IMR-90 (cell line): ENCODE data around the gene DPH3. TPM values are rescaled to one million over a fixed set of nuclear protein-coding genes. Genes with fewer than 3 reads are reported as not detected.

Source experiments
- ATAC-seq: fragments of 200-7000 bp; cut with Tn5 transposase; 2 replicates; pipeline ENCODE4 v1.9.1; 2020; ENCODE audit warnings: low read depth, mild to moderate bottlenecking, moderate library complexity
- BruUV-seq: library from RNA; stranded (reverse); fragments of 400-500 nt; replicated peaks from 2 replicates; lab custom pipeline; 2021; lab: Mats Ljungman, UMichigan
- CTCF ChIA-PET: fragments of 300-600 bp; formaldehyde crosslinking; extraction: SDS; loops from one replicate; lab custom pipeline; 2021; ENCODE audit warnings: antibody characterized with exemption; lab: Yijun Ruan, JAX
- POLR2A ChIA-PET: fragments of 300-600 bp; sonication (Branson Sonifier 250); formaldehyde crosslinking; loops from one replicate; lab custom pipeline; 2022; ENCODE audit warnings: antibody characterized with exemption; ENCODE audit not compliant: unreplicated experiment; lab: Charles Lee
- DNase-seq: peaks from one replicate; pipeline ENCODE4 v3.0.0; 2013
- H2AFZ ChIP-seq: replicated peaks from 2 replicates; pipeline ENCODE3; 2013; ENCODE audit warnings: low read length, mild to moderate bottlenecking; ENCODE audit not compliant: poor library complexity
- H2AK5ac ChIP-seq: 2 replicates; pipeline ENCODE4 v1.6.1; 2013; ENCODE audit warnings: low read depth, low read length, inconsistent platforms
- H2AK9ac ChIP-seq: replicated peaks from 2 replicates; pipeline ENCODE3; 2013; ENCODE audit warnings: mild to moderate bottlenecking, low read depth, low read length, moderate library complexity; ENCODE audit not compliant: poor library complexity
- H2BK120ac ChIP-seq: 2 replicates; pipeline ENCODE4 v1.6.1; 2013; ENCODE audit warnings: low read depth, low read length, inconsistent platforms
- H2BK15ac ChIP-seq: 3 replicates; pipeline ENCODE4 v1.6.1; 2013; ENCODE audit warnings: low read depth, low read length, inconsistent platforms
- H2BK20ac ChIP-seq: 2 replicates; pipeline ENCODE4 v1.6.1; 2013; ENCODE audit warnings: low read depth, mild to moderate bottlenecking, inconsistent platforms, low read length, moderate library complexity
- H2BK5ac ChIP-seq: 2 replicates; pipeline ENCODE4 v1.6.1; 2013; ENCODE audit warnings: mild to moderate bottlenecking, low read depth, low read length, inconsistent platforms; ENCODE audit not compliant: poor library complexity, severe bottlenecking
- H3K14ac ChIP-seq: replicated peaks from 2 replicates; pipeline ENCODE4 v1.6.1; 2013; ENCODE audit warnings: low read depth, low read length, inconsistent platforms
- H3K18ac ChIP-seq: 2 replicates; pipeline ENCODE4 v1.6.1; 2013; ENCODE audit warnings: low read depth, low read length, control low read depth
- H3K23ac ChIP-seq: 2 replicates; pipeline ENCODE4 v1.6.1; 2013; ENCODE audit warnings: low read depth, low read length, inconsistent platforms
- H3K27ac ChIP-seq: 2 replicates; pipeline ENCODE4 v1.5.1; 2013; ENCODE audit warnings: mild to moderate bottlenecking, control low read depth, low read length; ENCODE audit not compliant: insufficient read depth
- H3K27me3 ChIP-seq: 2 replicates; pipeline ENCODE4 v1.6.1; 2013; ENCODE audit warnings: low read length; ENCODE audit not compliant: control insufficient read depth, insufficient read depth
- H3K36me3 ChIP-seq: 2 replicates; pipeline ENCODE4 v1.6.1; 2013; ENCODE audit warnings: low read length, mixed read lengths; ENCODE audit not compliant: control insufficient read depth, insufficient read depth
- H3K4ac ChIP-seq: 2 replicates; pipeline ENCODE4 v1.6.1; 2013; ENCODE audit warnings: low read depth, low read length, inconsistent platforms
- H3K4me1 ChIP-seq: 2 replicates; pipeline ENCODE4 v1.6.1; 2013; ENCODE audit warnings: low read length, mixed read lengths; ENCODE audit not compliant: control insufficient read depth, insufficient read depth
- H3K4me2 ChIP-seq: 2 replicates; pipeline ENCODE4 v1.6.1; 2013; ENCODE audit warnings: low read depth, mild to moderate bottlenecking, control low read depth, low read length, moderate library complexity
- H3K4me3 ChIP-seq: 2 replicates; pipeline ENCODE4 v1.5.1; 2013; ENCODE audit warnings: low read depth, mild to moderate bottlenecking, control low read depth, low read length, moderate library complexity; ENCODE audit not compliant: insufficient read depth
- H3K56ac ChIP-seq: 2 replicates; pipeline ENCODE4 v1.6.1; 2013; ENCODE audit warnings: low read length, inconsistent platforms; ENCODE audit not compliant: insufficient read depth; ENCODE audit errors: extremely low read depth
- H3K79me1 ChIP-seq, 2 experiments: 2 replicates each; pipeline ENCODE4 v1.6.1; 2013; ENCODE audit warnings: low read length in 2 of 2, inconsistent platforms in 1 of 2, low read depth in 1 of 2
- H3K9ac ChIP-seq: 2 replicates; pipeline ENCODE4 v1.6.1; 2013; ENCODE audit warnings: low read depth, low read length, control low read depth
- H3K9me1 ChIP-seq: 2 replicates; pipeline ENCODE4 v1.6.1; 2013; ENCODE audit warnings: low read length, inconsistent platforms; ENCODE audit not compliant: insufficient read depth
- H3K9me3 ChIP-seq: 2 replicates; pipeline ENCODE4 v1.6.1; 2013; ENCODE audit warnings: low read length; ENCODE audit not compliant: control insufficient read depth, insufficient read depth
- H4K20me1 ChIP-seq: 2 replicates; pipeline ENCODE4 v1.6.1; 2013; ENCODE audit warnings: low read length, inconsistent platforms; ENCODE audit not compliant: insufficient read depth
- H4K5ac ChIP-seq: 2 replicates; pipeline ENCODE4 v1.6.1; 2013; ENCODE audit warnings: mild to moderate bottlenecking, low read depth, low read length, control low read depth
- H4K8ac ChIP-seq, 2 experiments: 2 replicates each; pipeline ENCODE4 v1.6.1; 2013; ENCODE audit warnings: low read depth in 2 of 2, low read length in 2 of 2, control low read depth in 1 of 2, inconsistent platforms in 1 of 2
- H4K91ac ChIP-seq: 2 replicates; pipeline ENCODE4 v1.6.1; 2013; ENCODE audit warnings: low read depth, low read length, inconsistent platforms; ENCODE audit not compliant: insufficient read depth
- BHLHE40 ChIP-seq: fragments of 150-350 bp; IDR thresholded peaks from 2 replicates; pipeline ENCODE4 v1.6.1; 2016; ENCODE audit warnings: mild to moderate bottlenecking, low read depth, low read length
- CEBPB ChIP-seq: IDR thresholded peaks from 2 replicates; pipeline ENCODE4 v1.6.1; 2012; ENCODE audit warnings: low read depth, low read length, improper control_type of control experiment
- CHD1 ChIP-seq: IDR thresholded peaks from 2 replicates; pipeline ENCODE4 v1.6.1; 2012; ENCODE audit warnings: low read depth, low read length, improper control_type of control experiment
- CTCF ChIP-seq: conservative IDR thresholded peaks from 2 replicates; pipeline ENCODE4 v1.5.1; 2012; ENCODE audit warnings: mild to moderate bottlenecking, low read depth, low read length, improper control_type of control experiment
- ELK1 ChIP-seq: fragments of 150-350 bp; IDR thresholded peaks from 2 replicates; pipeline ENCODE4 v1.6.1; 2016; ENCODE audit warnings: low read depth, mild to moderate bottlenecking, low read length, moderate library complexity, borderline replicate concordance
- MAFK ChIP-seq: IDR thresholded peaks from 2 replicates; pipeline ENCODE4 v1.6.1; 2012; ENCODE audit warnings: low read depth, low read length, improper control_type of control experiment
- MXI1 ChIP-seq: IDR thresholded peaks from 2 replicates; pipeline ENCODE4 v1.6.1; 2012; ENCODE audit warnings: low read depth, mild to moderate bottlenecking, low read length, moderate library complexity, borderline replicate concordance
- NFE2L2 ChIP-seq: fragments of 150-350 bp; IDR thresholded peaks from 2 replicates; pipeline ENCODE4 v1.6.1; 2016; ENCODE audit warnings: low read depth, mild to moderate bottlenecking, low read length
- RAD21 ChIP-seq: IDR thresholded peaks from 2 replicates; pipeline ENCODE4 v1.6.1; 2012; ENCODE audit warnings: low read length, improper control_type of control experiment
- RCOR1 ChIP-seq: IDR thresholded peaks from 2 replicates; pipeline ENCODE4 v1.6.1; 2012; ENCODE audit warnings: mild to moderate bottlenecking, low read length, improper control_type of control experiment; ENCODE audit not compliant: insufficient replicate concordance
- RFX5 ChIP-seq: IDR thresholded peaks from 2 replicates; pipeline ENCODE4 v1.8.0; 2012; ENCODE audit warnings: low read depth, mild to moderate bottlenecking, low read length, moderate library complexity
- SMC3 ChIP-seq: fragments of 150-350 bp; IDR thresholded peaks from 2 replicates; pipeline ENCODE4 v1.6.1; 2016; ENCODE audit warnings: low read depth, mild to moderate bottlenecking, antibody characterized with exemption, low read length, moderate library complexity
- USF2 ChIP-seq: fragments of 150-350 bp; IDR thresholded peaks from 2 replicates; pipeline ENCODE4 v1.6.1; 2017; ENCODE audit warnings: mild to moderate bottlenecking, antibody characterized with exemption, low read length, low read depth
- WGBS, 2 experiments: methylation state at CpG; one replicate each; pipeline versions ENCODE4 v1.1.5 to v1.1.7; 2013; ENCODE audit warnings: missing lambda C conversion rate in 2 of 2; ENCODE audit not compliant: insufficient read length in 1 of 2; ENCODE audit errors: extremely low coverage in 2 of 2; 5-methylcytosine and 5-hydroxymethylcytosine counted together
- dilution Hi-C: fragments of 300-500 bp; cut with HindIII; formaldehyde crosslinking; loops from one replicate; pipeline ENCODE4 v1.14.3; 2018; ENCODE audit warnings: low sequenced_read_pairs; ENCODE audit not compliant: unreplicated experiment
- in situ Hi-C: fragments of 300-500 bp; cut with MboI; formaldehyde crosslinking; loops from 3 replicates; pipeline ENCODE4 v1.14.3; 2019; ENCODE audit warnings: low sequenced_read_pairs, inconsistent platforms, mixed read lengths
- intact Hi-C: fragments of 100-400 bp; cut with micrococcal nuclease; formaldehyde crosslinking; loops from 2 replicates; pipeline ENCODE4 v1.10.0; 2022
- polyA plus RNA-seq, 3 experiments: library from polyadenylated mRNA; depleted of rRNA; stranded (reverse); fragments of >200 nt; gene quantifications; 2 replicates each; pipeline ENCODE4 v1.2.3, GENCODE V29; 2012; ENCODE audit warnings: low replicate concordance in 1 of 3
- total RNA-seq: library from RNA; depleted of rRNA; stranded (reverse); fragments of >200 nt; gene quantifications from 2 replicates; pipeline ENCODE4 v1.2.3, GENCODE V29; 2012

Gene DPH3
- total and polyA plus RNA-seq, 2 of the 4 experiments (the other 2 are of a cell fraction): 12.9 to 32.1 TPM

- POLR2A ChIA-PET: no interaction called here
- Histone ChIP-seq H3K27me3 (no peaks in the 10 kb centered on the region), H2BK20ac (no peak overlapping the region), H3K4ac (no peak overlapping the region), H3K9me1 (peaks cover 32% of the 10 kb centered on the region), H3K23ac (no peak overlapping the region), H2BK5ac (no peak overlapping the region), H2BK120ac (no peak overlapping the region), H4K91ac (no peak overlapping the region), H3K14ac (no peak overlapping the region), H3K79me1 (peaks cover 5 to 37% of the 10 kb centered on the region in 2 experiments), H2AK5ac (no peak overlapping the region), H3K36me3 (peaks cover 31% of the 10 kb centered on the region), H4K8ac (no peak overlapping the region), H3K56ac (no peak overlapping the region), H3K9ac (no peak overlapping the region), H3K4me1 (peaks cover 18% of the 10 kb centered on the region), H4K5ac (no peak overlapping the region), H2AK9ac (no peak overlapping the region), H4K20me1 (no peaks in the 10 kb centered on the region), H2BK15ac (no peak overlapping the region), H2AFZ (no peak overlapping the region), H3K4me3 (no peak overlapping the region), H3K18ac (no peak overlapping the region), H3K9me3 (no peaks in the 10 kb centered on the region), H3K27ac (no peak overlapping the region), H3K4me2 (no peak overlapping the region)
- intact Hi-C loops: no loop called here
- TF ChIP-seq BHLHE40 (no peak), CHD1 (no peak), SMC3 (no peak), USF2 (no peak), RAD21 (no peak), RCOR1 (no peak), CEBPB (no peak), RFX5 (no peak), NFE2L2 (no peak), CTCF (no peak), MAFK (no peak), MXI1 (no peak), ELK1 (no peak)
- no TSS peak for BruUV-seq
- no CpG with 5 or more reads among the region's 5 CpGs for WGBS, 2 experiments
- dilution Hi-C loops: no loop called here
- in situ Hi-C loops: no loop called here
- DNase-seq (no peak), ATAC-seq (no peak)
- CTCF ChIA-PET: no interaction called here
These were observed 49.3 kb upstream of the DPH3 start for GRCh38 chr3:16313886-16314645.
